Putamen (tissue), 1 donor: ENCODE data around the gene DMD.

Experiments used
- DNase-seq: peaks from one replicate; pipeline ENCODE4 v3.0.0-alpha.2; 2016; ENCODE audit warnings: low spot score

DMD gene

DNA sequence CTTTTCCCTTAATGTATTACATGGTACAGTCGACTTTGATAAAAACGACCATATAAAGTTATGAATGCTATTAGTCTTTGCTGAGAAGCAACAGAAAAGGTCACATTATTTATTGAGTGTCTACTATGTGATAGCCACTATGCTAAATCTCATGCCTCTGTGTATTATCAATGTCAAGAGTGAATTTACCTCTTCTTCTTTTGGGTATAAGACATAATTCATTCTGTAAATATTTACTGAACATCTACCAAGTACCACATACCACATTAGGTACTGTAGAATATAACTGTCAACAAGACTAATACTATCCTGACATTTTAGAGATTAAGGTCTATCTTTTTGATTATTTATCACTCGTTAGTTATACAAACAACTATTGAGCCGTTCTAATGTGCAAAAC is 1870.8 kb downstream of the DMD start:
- DNase-seq, result no peak

DNA sequence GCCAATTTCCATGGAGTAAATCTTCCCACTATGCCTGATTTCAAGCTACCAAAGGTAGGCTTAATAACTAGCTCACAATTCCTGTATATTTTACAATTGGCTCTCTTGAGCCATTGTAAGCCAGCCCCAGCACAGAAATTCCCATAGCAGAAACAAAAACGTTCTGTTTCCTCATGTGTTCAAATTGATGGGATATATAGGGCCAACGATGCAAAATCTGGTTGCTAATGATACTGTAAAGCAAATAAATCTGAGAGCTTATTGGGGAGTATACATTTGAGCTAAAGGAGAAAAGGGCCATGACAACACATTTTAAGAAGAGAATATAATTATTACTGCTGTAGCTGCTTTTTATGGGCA is 1872.4 kb downstream of the DMD start:
- DNase-seq, result no peak

DNA sequence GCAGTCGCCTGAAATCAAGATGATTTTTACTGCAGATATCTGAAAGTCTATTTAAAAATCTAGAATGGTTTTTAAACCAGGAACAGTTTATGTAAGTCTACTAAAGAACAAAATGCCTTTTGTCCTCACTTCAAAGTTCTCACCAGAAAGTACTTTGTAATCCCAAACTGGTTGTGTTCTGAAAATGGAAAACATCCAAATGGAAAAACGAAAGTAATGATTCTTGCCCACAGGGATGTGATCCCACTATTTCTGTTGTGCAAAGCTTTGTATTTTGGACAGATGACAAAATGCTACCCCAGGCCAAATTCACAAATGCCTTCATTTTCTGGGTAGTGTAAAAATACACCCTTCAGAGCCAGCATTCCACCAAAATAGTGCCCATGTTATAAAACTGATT is 1874.0 kb downstream of the DMD start:
- DNase-seq, result no peak

DNA sequence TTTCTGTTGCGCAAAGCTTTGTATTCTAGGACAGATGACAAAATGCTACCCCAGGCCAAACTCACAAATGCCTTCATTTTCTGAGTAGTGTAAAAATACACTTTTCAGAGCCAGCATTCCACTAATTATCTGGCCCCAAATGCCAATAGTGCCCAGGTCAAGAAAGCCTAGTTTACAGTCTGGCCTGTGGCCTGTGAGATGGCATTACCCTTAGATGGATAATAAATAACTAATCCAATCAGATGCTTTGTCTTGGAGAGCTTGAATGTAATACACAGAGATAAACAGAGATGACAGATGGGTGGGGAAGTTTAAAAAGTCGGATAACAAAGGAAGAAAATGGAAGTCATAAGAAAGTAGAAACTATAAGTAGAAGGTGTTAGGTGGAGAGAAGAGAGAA is 1874.9 kb downstream of the DMD start:
- no peak for DNase-seq

DNA sequence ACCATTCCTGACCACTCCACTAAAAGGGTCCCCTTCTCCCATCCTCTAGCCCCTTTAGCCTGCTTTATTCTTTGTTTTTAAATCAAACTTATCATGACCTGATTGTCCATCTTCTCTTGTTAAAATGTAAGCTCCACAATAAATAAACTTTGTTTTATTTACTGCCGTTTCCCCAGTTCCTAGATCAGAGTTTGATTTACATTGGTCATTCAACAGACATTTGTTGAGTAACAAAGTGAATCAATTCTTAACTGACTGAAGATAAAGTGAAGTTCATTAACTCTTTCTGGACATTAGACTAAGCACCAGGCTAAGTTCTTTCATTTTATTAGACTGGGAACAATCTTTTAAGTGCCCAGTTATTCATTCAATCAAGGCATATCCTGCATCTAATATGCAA is 1876.4 kb downstream of the DMD start:
- no peak for DNase-seq

DNA sequence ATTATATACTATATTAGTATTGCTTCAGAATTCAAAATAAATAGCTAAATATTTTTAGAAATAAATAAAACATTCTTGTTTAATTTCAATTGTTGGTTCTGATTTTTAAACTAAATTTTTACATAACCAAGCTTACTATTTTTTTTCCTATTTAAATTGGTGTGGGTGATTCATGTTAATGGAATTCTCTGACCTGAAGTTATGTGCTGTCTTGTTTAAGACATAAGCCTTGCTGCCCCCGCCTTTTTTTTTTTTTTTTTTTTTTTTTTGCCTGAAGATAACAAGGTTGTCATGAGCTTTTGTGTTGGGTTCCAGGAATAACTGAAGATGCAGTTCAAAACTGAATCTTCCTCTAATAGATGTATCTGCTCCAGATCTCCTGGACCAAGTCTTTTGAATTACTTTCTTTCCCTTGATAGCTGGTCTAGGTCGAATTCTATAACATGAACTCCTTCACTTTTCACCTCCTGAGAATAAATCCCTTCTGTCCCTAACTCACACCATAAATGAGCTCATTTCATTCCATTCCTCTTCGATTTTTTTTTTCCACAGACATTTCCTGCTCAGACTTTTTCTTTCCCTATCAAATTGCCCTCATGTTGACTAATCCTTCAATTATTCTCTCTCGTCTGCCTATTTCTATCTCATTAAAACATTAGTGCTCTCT is 1878.1 kb downstream of the DMD start:
- no peak for DNase-seq

DNA sequence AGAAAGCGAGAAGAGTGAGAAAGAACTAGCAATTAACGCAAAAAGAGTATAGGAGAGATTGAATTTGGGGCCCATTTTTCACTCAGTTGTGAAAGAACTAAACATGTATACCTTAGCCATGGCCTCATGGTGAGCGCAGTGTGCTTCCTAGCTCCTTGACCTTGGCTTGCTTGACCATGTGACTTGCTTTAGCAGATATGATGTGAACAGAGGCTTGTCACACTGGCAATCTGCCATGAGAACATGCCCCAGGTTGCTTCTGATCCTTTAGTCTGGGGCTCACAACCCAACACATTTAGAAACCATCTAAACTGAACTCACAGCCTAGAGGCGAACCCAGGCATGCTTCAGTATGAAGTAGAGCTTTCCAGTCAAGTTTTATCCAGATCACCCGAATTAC is 1879.4 kb downstream of the DMD start:
- DNase-seq, result no peak

DNA sequence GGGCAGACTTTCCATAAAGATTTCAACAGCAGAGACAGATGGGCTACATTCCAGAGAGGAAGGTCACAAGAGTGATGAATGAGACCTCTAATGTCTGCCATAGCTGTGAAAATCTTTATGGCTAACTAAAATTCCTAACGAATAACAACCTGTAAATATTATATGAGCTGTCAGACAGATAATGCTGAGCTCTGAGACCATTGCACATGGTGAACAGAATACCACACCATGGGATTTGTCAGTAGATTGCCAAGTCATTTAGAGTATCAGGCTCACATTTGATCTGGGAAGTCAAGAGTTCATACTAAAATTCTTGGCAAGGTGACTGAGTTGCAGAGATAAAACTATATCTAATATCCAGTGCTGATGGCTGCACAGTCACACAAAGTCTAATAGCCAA is 1880.3 kb downstream of the DMD start:
- no peak for DNase-seq

DNA sequence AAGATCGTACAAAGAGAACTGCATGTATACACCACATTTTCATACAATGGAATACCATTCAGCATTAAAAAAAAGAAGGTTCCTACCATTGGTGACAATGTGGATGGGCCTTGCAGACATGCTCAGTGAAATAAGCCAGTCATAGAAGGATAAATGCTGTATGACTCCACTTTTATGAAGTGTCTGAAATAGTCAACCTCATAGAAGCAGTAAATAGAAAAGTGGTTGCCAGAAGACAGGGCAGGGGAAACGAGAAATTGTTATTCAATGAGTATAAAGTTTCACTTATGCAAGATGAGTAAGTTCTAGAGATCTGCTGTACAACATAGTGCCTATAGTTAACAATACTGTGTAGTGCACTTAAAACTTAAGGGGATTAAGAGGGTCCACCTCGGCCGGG is 1882.1 kb downstream of the DMD start:
- DNase-seq, result no peak

DNA sequence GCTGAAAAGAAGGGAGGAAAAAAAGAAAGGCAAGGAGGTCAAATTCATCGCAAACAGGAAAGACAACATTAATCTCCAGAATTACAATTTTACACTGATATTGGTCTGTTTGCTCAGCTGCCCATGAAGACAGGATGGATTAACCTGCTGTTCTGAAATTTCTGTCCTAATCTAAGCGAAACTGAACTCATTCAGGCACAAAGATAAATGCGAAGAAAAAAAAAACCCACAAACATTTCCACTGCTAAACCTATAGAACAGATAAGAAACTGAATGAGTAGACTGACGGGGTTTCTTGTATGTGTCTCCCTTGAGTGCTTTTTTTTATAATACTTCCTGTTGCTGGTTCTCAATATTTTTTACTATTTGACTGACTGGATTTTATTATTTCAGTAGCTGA is 1887.7 kb downstream of the DMD start:
- no peak for DNase-seq

DNA sequence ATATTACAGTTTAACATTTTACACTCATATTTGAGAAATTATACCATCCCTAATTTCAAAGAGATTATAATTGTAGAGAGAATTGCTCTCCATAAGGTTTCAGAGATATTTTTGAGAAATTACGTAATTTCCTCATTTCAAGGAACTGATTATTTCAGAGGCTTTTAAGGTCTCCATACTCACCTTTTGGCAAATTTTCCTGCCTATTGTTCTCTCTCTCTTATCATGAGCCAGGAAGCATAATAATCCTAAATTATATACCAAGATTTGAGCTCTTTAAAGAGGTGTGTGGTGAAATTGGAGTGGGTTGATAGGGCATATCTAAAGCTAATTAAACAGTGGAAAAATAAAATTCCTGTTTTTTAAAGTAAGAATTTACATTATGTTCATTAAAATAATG is 1890.6 kb downstream of the DMD start:
- no peak for DNase-seq

DNA sequence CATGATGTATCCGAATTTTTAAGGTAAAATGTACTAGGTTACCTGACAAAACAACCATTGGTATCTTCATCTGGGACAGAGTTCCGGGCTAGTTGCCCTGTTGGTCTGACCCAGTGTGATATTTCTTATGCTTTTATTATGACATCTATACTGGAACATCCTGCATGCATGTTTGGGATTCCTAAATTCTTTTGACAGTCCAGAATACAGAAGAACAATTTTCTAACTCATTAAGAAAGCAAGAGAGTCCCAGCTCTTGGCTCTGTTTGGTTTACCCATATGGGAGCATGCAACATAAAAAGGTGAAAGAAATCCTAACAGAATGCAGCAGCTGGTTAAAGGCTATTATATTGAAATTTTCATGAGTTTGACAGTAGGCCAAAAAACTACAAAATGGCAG is 1891.8 kb downstream of the DMD start:
- DNase-seq, result no peak

DNA sequence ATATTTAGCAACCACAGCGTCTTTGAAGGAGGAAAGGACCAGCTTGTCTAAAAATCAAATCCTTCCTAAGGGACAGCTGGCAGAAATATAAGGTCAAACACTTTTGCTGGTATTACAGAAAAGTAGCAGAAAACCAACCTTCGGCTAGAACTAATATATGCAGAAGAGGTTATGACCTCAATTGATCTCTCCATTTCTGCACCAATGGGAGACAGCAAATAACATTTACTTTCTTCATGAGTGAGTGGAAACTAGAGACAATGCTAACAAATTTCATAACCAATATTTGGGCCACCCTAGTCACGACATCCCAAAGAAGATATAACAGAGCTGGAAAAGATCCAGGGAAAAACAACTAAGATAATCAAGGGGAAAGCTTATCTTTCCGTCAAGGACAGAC is 1892.5 kb downstream of the DMD start:
- DNase-seq, result no peak

DNA sequence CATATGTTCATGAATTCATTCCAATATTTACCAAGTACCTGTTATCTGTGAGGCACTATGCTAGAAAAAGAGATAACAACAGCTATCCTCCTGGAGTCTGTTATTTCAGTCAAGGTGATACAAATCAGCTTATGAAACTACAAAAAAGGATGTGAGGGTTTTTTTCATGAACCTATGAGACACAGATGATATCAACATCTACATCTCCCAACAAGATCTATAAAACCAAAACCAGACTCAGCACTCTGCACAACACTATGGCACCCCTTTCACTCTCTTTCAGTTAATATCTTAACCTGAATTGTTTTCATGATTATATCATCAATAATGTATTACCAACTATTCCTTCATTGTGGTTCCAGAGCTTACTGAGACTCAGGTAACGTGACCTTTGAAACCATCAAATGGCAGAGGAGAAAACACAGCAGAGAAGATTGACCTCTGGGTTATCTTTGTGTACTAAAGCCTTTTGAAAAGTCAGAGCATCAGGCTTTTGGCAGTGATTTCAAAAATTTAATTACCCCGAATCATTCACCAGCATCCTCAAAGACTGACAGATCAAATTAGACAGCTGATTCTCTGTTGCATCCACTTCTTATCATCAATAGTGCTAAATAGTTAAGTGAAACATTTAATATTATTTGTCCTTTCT is 1894.9 kb downstream of the DMD start:
- DNase-seq, result no peak

DNA sequence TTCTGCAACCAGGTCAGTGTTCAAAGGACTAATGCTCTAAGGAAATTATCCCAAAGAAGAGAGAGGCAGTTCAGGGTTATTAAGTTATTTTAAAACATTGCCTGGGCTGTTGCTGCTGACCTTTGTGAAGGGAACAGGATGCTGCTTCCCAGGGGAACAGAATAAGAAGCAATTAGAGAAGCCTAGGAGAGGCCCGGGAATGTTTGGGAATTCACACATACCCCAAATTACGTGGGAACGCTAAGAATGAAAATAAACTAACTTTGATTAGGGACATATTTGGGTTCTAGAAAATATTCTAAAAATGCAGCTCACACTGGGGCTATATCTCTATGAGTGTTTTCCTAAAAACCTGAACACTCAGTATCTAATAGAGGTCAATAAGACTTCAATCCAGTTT is 1896.4 kb downstream of the DMD start:
- DNase-seq, result peak; percentile 0

DNA sequence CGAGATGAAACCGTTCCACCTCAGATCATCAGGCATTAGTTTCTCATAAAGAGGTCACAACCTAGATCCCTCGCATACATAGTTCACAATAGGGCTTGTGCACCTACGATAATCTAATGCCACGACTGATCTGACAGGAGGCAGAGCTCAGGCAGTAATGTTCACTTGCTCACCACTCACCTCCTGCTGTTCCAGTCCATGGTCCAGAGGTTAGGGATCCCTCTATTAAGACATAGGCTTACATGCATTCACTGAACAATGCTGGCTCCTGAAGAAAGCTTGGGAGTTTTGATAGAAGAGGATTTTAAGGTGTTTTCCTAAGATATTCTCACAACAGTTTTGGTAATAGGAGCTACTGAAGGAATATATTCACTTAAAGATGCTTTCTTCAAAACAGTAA is 1903.4 kb downstream of the DMD start:
- DNase-seq, result no peak

DNA sequence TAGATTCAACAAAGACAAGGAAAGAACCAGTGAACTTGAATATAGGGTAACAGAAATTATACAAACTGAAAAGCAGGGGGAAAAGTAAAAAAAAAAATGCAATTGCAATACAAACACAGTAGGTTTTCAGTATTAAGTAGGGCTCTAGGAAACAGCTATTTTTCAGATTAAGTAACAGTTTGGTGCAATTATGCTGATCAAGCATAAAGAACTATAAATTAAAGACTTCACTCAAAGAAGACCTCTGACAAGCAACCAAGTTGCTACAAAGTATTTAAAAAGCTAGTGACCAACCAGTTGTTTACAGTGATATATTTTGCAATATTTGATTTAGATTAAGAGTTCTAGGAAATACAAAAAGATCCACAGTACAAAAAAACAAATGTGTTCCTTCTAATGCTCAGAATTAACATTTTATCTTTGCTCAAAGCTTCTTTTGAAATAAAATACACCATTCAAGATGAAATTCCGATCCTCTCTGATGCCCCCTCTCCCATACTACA is 1908.7 kb downstream of the DMD start:
- DNase-seq, result no peak

DNA sequence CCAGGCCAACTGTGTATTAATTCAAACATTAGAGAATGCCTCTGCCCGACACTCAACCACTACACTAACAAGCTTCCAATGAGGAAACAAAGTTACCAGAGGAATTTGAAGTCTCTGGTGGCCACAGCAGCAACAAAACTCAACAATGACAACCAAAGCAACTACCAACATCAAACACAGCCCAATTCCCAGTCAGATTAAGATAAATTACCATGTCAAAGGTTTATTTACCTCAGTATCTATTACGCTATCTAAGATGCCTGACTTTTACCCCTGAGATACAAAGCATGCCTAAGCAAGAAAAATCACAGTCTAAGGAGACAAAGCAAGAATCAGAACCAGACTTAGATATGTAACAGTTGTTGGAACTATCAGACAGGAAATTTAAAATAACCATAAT is 1909.4 kb downstream of the DMD start:
- DNase-seq, result no peak

DNA sequence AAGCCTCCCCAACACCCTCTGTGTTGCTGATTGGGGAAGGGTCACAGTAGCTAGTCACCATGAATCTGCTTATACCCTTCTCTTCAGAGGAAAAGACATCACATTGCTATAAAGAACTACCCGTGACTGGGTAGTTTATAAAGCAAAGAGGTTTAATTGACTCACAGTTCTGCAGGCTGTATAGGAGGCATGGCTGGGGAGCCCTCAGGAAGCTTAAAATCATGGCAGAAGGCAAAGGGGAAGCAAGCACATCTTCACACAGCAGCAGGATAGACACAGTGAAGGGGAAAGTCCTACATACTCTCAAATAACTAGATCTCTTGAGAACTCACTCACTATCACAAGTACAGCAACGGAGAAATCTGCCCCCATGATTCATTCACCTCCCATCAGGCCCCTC is 1910.1 kb downstream of the DMD start:
- no peak for DNase-seq

DNA sequence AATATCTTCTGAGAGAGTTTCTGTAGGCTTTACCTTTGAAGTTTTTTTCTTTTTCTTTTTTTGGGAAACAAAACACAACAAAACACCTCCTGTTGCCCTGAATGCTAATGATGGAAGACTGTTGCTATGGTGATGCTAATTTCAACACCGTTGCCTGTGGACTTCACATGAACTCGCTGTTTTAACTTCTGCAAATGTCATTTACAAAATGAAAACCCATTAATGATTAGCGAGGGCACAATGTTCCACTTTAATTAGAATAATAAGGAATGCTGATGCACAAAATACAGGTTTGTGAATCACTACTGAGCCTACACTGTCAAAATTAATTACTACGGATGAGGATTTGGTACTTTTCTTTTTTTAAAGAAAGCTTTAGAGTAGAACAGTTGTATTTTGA is 1912.4 kb downstream of the DMD start:
- no peak for DNase-seq

DNA sequence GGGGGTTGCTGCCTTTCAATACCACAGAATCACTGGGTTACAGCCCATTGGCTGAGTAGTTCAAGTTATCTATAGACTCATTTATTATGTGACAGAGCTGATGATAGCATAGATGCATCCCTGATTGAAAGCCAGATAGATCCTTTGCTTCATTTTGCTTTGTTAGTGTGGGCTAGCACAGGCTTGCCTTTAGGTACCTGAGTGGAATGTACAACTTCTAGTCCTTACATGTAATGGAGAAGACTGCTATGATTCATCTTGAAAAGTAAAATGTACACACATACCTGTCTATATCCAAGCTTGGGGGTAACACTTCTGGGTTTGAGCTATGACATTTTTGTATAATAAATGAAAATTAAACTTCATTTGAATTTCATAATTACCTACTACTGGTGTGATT is 1913.5 kb downstream of the DMD start:
- DNase-seq, result no peak

DNA sequence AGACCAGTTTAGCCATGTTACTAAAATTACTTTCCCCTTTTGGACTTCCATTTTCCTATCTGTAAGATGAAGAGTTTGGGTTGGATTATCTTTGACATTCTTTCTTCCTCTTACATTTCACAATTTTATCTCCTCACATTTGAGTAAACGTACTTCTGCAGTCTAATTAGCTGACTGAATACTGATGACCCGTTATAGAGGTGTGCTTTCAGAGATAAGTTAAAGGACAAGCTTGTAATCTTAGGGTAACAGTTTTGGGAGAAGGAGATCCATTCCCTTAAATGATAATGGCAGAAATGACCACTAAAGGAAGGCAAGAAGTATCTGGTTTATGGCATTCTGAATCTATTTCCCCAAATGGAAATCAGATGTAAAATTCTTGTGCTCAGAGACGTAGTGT is 1916.9 kb downstream of the DMD start:
- no peak for DNase-seq

DNA sequence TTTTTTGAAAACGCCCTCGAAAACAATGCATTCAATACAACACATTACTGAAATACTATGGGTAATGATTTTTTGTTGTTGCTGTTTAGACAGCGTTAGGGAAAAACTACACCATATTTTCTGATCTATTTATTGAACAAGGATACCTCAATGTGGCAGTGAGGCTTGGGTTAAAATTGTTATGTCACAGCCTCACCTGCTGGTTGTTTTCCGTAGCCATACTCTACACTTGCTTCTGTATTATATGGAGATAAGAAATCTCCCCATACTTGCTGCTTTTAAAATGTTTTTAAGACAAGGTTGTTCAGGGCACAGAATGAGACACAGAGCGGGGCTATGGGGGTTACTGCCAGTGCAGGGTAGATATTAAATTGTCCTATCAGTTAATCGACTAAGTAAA is 1917.9 kb downstream of the DMD start:
- no peak for DNase-seq

DNA sequence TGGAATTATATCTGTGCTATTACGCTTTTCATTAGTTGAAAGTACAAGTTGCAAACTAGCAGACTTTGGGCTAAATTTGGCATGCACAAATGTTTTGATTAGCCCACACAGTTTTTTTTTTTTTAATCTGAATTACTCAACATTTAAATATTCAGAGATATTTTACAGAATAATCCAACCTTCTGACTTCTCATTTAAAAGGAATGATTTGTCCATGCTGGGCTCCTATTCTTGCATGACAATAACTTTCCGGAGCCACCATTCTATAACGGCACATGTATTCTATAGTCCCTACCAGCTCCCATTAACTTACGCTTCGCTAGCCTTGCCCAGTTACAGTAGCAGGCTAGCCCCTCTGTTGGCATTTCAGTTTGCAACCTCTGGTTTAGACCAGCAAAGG is 1920.2 kb downstream of the DMD start:
- DNase-seq, result no peak
